ENCODE results near the gene GMPPA.

GMPPA gene

DNA sequence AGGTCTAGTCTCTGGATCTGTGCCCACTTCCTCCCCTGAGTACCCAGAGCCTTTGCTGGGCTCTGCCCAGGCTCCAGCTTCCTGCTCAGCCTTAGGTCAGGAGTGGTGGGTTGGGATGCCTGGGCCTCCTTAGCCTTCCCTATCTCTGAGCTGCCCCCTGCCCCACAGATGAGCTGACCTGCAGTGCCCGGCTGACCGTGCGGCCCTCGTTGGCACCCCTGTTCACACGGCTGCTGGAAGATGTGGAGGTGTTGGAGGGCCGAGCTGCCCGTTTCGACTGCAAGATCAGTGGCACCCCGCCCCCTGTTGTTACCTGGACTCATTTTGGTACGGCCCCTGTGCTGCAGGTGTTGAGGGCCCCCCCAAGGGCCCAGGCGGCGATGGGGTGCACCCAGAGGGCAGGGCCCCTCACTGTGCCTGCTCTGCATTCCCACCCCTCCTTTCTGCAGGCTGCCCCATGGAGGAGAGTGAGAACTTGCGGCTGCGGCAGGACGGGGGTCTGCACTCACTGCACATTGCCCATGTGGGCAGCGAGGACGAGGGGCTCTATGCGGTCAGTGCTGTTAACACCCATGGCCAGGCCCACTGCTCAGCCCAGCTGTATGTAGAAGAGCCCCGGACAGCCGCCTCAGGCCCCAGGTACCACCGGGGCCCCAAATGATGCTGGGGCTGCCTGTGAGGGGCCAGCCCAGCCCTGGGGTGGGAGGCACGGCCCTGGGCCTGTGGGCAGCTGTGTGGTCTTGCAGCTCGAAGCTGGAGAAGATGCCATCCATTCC lies 30.1 kb upstream of the GMPPA start:
- no peak for TF ChIP-seq CTCF (IDR thresholded peaks at IDR 0.05; ENCODE audit: control insufficient read depth, insufficient read depth, low read depth, low read length, missing control alignments)
- H3K4me3 ChIP-seq (ENCODE audit: control insufficient read depth, low read depth, low read length): no peak overlapping the region
- DNase-seq (ENCODE audit: low read depth): no peak

GRCh38 chr2:219469186-219469724 lies 29.4 kb upstream of the GMPPA start:
- no peak for DNase-seq (ENCODE audit: low read depth)
- TF ChIP-seq CTCF (IDR thresholded peaks at IDR 0.05; ENCODE audit: control insufficient read depth, insufficient read depth, low read depth, low read length, missing control alignments): no peak
- H3K4me3 ChIP-seq (ENCODE audit: control insufficient read depth, low read depth, low read length): no peak overlapping the region

DNA sequence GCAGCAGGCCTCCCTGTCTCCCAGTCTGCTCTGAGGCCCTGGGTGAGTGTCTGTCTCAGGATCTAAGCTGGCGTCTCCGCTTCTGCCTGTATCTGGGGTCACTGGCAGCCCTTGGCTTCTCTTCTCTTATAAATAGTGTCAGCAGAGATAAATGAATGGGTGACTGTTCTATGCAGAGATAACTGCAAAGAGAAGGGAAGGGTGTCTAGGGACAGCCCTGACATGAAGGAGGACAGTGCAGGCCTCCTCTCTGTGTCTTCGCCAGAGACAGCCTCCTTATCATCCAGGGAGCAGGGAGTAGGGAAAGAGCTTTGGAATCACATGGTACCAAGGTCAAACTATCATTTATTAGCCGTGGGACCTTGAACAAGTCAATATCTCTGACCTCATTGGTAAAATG lies 28.3 kb upstream of the GMPPA start:
- TF ChIP-seq CTCF (IDR thresholded peaks at IDR 0.05; ENCODE audit: control insufficient read depth, insufficient read depth, low read depth, low read length, missing control alignments): no peak
- no peak overlapping the region for H3K4me3 ChIP-seq (ENCODE audit: control insufficient read depth, low read depth, low read length)
- no peak for DNase-seq (ENCODE audit: low read depth)

- no peak for DNase-seq (ENCODE audit: low read depth)
- H3K4me3 ChIP-seq (ENCODE audit: control insufficient read depth, low read depth, low read length): no peak overlapping the region
- TF ChIP-seq CTCF (IDR thresholded peaks at IDR 0.05; ENCODE audit: control insufficient read depth, insufficient read depth, low read depth, low read length, missing control alignments): no peak
These were observed 27.0 kb upstream of the GMPPA start for GRCh38 chr2:219471476-219472371.

GRCh38 chr2:219472629-219473187 lies 26.0 kb upstream of the GMPPA start:
- TF ChIP-seq CTCF (IDR thresholded peaks at IDR 0.05; ENCODE audit: control insufficient read depth, insufficient read depth, low read depth, low read length, missing control alignments): no peak
- no peak overlapping the region for H3K4me3 ChIP-seq (ENCODE audit: control insufficient read depth, low read depth, low read length)
- no peak for DNase-seq (ENCODE audit: low read depth)

DNA sequence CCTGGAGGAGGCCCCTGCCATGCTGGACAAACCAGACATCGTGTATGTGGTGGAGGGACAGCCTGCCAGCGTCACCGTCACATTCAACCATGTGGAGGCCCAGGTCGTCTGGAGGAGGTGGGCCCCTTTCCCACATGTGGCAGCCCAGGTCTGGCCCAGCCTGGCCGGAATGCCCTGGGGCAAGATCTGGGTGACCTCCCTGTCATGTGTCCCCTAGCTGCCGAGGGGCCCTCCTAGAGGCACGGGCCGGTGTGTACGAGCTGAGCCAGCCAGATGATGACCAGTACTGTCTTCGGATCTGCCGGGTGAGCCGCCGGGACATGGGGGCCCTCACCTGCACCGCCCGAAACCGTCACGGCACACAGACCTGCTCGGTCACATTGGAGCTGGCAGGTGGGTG lies 25.2 kb upstream of the GMPPA start:
- no peak overlapping the region for H3K4me3 ChIP-seq (ENCODE audit: control insufficient read depth, low read depth, low read length)
- TF ChIP-seq CTCF (IDR thresholded peaks at IDR 0.05; ENCODE audit: control insufficient read depth, insufficient read depth, low read depth, low read length, missing control alignments): no peak
- DNase-seq (ENCODE audit: low read depth): no peak

Data from AG09309 (cell line).